Measurements from ENCODE around the gene SSH2.

DNA sequence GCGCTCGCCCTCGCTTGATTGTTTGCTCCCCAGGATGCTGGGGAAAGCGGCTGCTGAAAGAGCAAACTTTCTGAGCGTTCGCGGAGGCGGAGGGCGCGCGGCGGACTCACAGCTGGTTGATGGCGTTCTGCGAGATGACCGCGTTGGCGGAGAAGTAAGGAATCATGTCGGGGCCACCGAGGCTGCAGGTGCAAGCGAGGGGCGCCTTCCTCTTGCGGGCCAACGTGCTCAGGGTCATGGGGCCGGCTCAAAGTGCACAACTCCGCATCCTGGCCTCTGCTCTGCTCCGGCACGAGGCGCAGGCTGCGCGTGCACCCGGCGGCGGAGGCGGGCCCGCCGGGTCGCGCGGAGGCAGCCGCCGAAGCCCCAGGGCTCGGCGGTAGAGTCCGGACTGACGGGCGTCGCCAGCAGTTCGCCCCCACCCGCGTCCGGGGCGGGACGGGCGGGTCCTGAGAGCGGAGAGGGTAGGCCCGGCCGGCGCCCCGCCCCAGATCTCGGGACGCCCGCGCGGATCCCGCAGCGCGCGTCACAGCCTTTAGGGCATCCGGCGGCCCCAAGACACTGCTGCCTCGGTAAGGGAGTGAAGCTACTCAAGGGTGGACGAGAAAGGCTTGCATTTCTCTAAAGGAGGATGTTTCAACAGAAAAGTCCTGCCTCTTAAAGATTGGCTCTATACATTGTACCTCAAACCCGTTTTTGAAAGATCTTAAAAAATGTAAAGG, 168.8 kb downstream of the SSH2 start:
- TF ChIP-seq EZH2phosphoT487 (IDR thresholded peaks at IDR 0.05; ENCODE audit: borderline replicate concordance, low read length) (no peak), CTCF (conservative IDR thresholded peaks at IDR 0.05; ENCODE audit: low read depth, low read length) (no peak), EZH2 (IDR thresholded peaks at IDR 0.05; ENCODE audit: low read length, unreplicated experiment) (no peak)

All from PC-3 (cell line).